ENCODE results near the gene PRPF38B. TPM values are rescaled to one million over a fixed set of nuclear protein-coding genes. Genes with fewer than 3 reads are reported as not detected.

Gene PRPF38B
- total and polyA plus RNA-seq, 9 of the 15 experiments (the other 6 are each of a cell fraction or from before 2014, with no cell fraction given), result 25.3 to 85.5 (median 66.4) TPM

GRCh38 chr1:108746382-108747170 lies 54.5 kb downstream of the PRPF38B start, which contains the start of gene STXBP3 (continued):
- TF ChIP-seq ATF1 (CRISPR knock-in tag; IDR thresholded peaks at IDR 0.05) (peak; percentile 87), ATF1 (tag; IDR thresholded peaks at IDR 0.05) (peak; percentile 99), RERE (CRISPR knock-in tag; IDR thresholded peaks at IDR 0.05; ENCODE audit: borderline replicate concordance) (no peak), RUNX1 (IDR thresholded peaks at IDR 0.05; ENCODE audit: low read depth) (no peak; the same call in 1 of the 2 replicates), ARID3B (CRISPR knock-in tag; IDR thresholded peaks at IDR 0.05; ENCODE audit: borderline replicate concordance) (no peak), KDM2B (CRISPR knock-in tag; IDR thresholded peaks at IDR 0.05) (no peak), ZBTB8A (IDR thresholded peaks at IDR 0.05; ENCODE audit: partially characterized antibody) (no peak), DNMT1 (IDR thresholded peaks at IDR 0.05) (no peak), POLR3G (IDR thresholded peaks at IDR 0.05; ENCODE audit: extremely low read depth, insufficient read length, insufficient replicate concordance) (no peak), FOXP1 (CRISPR knock-in tag; IDR thresholded peaks at IDR 0.05) (peak; percentile 75), NUFIP1 (IDR thresholded peaks at IDR 0.05; ENCODE audit: partially characterized antibody) (no peak), ZNF277 (CRISPR knock-in tag; IDR thresholded peaks at IDR 0.05; ENCODE audit: borderline replicate concordance) (no peak), RBM25 (IDR thresholded peaks at IDR 0.05; ENCODE audit: low read depth, low read length, severe bottlenecking) (no peak), NONO (IDR thresholded peaks at IDR 0.05; ENCODE audit: low read depth in 2 of 2, low read length in 1 of 2) (peak; percentile 39 to 61; a peak in 3 of 4 replicates), BHLHE40 (IDR thresholded peaks at IDR 0.05; ENCODE audit: low read length) (peak; percentile 61; the same call in 1 of the 2 replicates), GTF2F1 (IDR thresholded peaks at IDR 0.05; ENCODE audit: low read depth, low read length) (0 out of 2 replicates have a peak, but pooled peaks have one; percentile 88), PKNOX1 (IDR thresholded peaks at IDR 0.05) (peak; percentile 60)

Data from K562 (cell line).